GM18858 (cell line): ENCODE data around the gene SMC1B.

ENCODE experiments used
- ATAC-seq: cut with Tn5 transposase; IDR thresholded peaks from one replicate; pipeline ENCODE4 v1.9.1; 2021; ENCODE audit not compliant: unreplicated experiment

Gene SMC1B

DNA sequence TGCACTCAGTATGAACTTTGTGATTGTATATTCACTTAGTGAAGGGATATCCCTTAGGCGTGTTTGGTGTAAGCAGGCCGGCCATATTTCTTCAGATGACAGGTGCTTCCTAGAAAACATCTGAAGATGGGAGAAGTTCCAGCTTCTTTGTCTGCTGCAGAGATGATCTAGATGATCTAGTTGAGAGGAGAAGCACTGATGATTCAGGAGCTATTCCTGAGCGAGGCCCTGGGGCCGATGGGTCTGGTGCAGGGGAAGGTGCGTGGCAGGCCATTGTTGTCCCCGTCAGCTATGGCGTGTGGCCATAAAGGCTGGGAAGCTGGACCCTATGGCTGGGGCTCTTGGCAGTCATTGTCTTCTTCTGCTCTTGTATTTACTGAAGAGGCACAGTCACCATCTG, 89.7 kb downstream of the SMC1B start:
- ATAC-seq, result no peak

DNA sequence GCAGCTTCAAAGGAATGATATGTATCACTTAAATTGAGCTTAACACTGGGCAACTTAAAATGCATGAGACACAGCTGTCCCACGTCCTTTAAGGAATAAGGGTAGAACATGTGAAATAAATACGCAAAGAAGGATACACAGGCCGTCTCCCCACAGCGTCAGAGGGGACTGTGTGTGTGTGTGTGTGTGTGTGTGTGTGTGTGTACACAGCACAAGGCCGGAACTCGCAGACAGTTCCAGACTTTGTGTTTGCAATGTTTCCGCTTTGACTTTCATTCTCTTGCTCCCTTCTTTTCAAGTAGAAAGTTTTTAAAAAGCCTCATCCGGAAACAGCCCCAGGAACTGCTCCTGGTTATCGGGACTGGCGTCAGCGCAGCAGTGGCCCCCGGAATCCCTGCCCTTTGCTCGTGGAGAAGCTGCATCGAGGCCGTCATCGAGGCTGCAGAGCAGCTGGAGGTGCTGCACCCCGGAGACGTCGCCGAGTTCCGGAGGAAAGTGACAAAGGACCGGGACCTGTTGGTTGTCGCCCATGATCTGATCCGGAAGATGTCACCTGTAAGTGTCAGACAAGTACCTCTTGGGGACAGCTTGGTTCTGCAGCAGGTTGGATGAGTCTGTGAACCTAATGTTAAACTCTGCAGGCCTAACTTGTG, 90.4 kb downstream of the SMC1B start:
- no peak for ATAC-seq

DNA sequence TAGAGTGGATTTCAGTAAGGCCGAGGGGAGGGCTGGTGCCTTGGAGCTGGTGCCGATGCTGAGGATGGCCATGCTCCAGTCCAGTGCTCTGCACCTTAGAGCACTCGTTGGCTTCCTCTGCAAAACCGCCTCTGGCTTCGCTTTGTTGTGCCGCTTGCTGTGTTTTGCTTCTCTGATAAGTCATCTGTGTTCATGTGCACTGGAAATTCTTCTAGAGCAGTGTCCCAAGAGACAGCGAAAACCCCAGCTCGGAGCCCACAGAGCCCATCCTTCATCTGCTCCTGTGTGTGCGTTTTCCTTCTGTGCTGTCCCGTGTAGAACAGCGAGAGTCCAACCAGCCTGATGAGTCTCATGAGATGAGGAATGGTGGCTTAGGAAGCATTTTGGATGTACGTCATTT, 91.6 kb downstream of the SMC1B start:
- ATAC-seq, result no peak

DNA sequence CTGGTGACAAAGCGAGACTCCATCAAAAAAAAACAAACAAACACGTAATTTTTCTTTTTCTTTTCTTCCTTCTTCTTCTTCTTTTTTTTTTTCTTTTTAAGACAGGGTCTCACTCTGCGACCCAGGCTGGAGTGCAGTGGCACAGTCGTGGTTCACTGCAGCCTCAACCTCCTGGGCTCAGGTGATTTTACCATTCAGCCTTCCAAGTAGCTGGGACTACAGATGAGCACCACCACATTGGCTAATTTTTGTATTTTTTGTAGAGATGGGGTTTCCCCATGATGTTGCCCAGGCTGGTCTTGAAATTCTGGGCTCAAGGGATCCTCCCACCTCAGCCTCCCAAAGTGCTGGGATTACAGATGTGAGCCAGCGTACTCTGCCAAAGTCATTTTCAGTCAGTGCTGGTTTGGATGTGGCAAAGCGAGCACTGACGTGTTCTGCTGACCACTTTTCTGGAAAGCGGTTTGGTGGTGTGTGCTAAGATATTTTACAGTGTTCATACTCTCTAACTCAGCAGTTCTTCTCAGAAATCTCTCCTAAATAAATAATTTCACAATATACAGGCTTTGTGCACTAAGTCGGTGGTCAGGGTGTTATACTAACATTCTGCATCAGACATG, 92.9 kb downstream of the SMC1B start:
- ATAC-seq, result no peak

DNA sequence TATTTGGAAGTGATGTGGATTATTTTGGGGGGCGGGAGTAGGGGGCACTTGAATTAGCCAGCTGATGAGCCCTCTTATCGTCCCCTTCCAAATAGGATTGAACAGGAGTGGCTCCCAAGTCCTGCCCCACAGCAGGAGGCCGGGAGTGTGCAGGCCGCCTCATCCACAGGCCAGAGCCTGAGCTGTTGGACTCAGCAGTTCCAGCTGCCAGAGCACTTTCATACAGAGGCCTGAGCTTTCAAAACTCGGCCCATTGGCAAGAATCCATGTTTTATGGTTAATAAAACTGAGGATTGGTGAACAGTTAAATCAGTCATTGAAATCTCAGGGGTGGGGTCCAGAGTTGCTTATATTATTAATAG, 94.1 kb downstream of the SMC1B start:
- ATAC-seq, result no peak

DNA sequence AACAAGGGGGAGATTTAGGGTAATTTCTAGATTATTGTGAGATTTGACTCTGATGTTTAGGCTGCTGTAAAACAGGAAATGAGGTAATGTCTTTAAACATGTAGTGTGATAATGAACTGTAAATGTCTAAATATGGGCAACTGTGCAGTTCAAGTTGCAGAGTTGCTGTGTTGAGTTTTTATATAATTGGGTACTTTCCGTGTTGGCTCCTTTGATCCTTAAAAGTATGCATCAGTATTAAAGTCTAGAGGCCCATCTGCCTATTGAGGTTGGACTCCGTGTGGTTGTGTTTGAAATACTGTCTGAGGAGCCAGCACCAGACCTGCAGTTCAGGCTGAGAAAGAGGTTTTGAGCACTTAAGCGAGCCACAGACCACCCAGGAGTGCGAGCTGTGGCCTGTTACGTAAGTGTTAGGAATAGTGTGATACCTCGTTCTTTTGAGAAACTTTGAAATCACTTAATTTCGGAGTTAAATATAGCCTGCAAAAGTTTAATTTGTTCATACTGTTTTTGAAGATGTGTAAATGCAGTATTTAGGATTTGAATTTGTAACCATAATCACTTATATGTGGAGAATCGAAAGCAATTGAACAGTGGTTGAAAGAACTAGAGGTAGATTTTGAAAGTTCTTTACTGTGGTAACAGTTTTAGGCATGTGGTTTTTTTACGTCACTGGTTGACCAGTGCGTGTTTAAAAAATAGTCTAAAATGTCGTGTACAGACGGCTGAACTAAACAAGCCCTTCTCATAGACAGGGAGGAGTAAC, 94.7 kb downstream of the SMC1B start:
- peak; percentile 23 for ATAC-seq

DNA sequence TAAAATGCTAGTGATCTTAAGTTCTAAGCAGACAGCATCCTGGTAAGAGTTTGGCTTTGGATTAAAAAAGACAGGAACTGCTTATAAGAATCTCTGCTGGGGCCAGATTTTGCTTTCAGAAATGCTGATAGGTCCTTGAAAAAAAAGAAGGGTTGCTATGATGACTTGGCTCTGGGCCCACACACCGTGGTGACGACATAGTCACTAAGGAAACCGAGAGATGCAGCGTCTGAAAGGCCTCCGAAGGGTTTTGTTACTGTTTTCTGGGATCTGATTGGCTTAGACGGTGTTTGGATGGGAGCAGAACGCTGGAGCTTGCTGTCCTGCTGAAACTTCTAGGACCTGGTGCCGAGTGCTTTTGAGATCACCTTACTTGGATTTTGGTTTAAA, 95.2 kb downstream of the SMC1B start:
- ATAC-seq, result peak; percentile 48

DNA sequence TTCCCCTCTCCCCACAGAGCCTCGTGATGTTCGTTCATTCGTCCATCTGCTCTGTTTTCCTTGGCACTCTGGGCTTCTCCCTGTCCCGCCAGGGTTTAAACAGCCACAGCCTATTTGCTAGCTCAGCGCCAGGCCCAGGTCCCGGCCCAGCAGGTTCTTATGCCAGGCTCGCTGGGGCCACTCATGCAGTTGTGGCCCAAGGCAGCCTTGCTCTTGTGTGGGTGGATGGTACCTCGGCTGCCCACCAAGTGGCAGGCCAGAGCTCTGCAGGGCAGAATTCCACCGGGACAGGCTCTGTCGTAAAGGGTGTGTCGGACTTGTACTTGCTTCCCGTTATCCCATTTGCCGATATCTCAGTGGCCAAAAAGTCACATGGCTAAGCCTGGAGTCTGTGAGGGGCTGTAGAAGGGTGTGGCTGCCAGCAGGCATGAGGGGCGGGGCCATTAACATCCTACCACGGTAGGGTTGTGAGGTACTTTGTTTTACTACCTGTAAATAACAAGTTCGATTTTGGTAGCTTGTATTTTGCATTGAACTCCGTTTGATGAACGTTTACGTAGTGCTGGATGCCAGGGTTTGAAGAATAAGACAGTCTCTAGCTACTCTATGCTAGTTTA, 95.7 kb downstream of the SMC1B start:
- no peak for ATAC-seq

DNA sequence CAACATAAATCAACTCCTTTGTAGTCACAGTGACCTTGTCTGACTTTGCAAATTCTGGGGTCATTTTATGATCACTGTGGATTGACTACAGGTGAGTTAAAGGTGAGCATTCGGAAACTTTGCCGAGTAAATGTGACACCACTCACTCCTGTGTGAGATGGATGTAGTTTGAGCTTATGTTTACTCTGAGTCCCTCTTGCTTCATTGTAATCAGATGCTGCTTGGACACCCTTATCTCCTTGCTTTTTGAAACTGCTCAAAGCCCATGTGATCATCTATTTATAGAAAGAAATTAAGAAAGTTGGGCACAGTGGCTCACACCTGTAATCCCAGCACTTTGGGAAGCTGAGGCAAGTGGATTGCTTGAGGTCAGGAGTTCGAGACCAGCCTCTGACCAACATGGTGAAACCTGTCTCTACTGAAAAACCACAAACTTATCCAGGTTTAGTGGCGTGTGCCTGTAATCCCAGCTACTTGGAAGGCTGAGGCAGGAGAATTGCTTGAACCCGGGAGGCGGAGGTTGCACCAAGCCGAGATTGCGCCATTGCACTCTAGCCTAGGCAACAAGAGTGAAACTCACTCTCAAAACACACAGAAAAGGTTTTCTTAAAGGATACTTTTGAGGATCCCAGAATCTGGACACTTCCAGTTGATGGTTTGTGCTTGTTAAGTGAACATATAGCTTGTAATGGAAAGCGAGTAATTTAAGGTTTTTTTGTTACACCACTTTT, 96.4 kb downstream of the SMC1B start:
- no peak for ATAC-seq

DNA sequence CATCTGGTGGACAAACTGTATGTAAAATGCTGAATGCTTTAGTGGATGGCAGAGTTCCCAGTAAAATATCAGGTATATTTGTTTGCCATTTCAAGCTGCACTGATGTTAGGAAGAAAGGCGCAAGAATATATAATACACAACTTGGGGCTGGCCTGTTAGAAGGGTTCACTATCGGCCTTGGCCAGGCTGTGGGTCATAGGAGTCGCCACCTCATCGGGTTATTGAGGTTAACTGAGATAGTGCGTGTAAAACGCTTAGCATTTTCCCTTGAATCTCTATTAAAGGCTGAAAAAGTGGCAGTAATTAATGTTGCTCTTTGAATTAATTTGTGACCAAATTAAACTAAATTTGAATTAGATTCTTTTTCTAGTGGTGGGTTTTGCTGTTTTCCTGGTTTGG, 98.6 kb downstream of the SMC1B start:
- ATAC-seq, result no peak

DNA sequence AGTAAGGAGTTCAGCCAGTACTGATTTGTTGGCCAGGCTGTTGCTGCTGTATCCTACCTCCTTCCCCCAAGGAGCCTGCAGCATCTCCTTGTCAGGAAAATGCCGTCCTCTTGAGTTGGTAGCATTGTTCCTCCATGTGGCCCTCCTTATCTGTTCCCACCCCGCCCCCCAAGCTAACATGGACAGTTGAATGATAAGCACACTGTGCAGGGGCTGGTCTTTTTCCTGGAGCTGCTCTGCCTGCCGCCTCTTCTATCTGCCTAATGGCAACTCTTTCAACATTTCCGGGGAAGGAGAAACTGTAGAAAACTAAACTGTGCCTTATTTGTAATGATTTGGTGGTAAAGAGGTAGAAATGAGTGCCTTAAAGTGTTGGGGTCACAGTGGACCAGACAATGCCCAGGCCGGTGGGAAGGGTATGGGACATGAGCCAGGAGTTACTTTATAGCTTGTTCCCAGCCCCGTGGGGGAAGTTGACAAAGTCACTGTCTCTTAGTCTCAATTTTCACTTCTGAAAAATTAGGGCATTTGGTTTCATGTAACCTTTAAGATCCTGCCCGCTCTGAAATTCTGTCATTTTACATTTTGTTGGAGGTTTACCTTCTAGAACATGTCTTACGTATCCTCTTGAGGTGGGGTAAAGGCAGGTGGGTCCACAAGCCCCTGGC, 99.2 kb downstream of the SMC1B start:
- no peak for ATAC-seq

DNA sequence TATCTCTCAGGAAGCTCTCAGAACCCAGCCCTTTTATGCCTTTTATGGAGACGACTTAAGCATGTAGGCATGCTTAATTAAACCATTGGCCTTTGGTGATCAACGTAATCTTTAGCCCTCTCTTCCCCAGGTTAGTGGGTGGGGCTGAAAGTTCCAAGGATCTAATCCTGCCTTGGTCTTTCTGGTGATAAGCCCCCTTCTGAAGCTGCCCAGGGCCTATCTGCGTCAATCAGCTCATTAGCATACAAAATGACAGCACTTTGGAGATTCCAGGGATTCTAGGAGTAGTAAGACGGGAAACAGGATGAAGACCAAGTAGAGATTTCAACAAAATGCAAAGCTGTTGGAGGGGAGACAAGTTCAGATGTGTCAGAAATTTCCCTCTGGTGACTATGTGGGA, 100.5 kb downstream of the SMC1B start:
- ATAC-seq, result no peak

DNA sequence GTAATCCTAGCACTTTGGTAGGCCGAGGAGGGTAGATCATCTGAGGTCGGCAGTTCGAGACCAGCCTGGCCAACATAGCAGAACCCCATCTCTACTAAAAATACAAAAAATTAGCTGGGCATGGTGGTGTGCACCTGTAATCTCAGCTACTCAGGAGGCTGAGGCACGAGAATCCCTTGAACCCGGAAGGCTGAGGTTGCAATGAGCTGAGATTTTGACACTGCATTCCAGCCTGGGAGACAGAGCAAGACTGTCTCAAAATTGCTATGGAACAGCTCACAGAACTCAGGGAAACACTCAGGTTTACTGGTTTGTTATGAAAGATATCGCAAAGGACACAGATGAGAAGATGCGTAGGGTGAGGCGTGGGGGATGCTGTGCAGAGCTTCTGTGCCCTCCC, 101.0 kb downstream of the SMC1B start:
- no peak for ATAC-seq

DNA sequence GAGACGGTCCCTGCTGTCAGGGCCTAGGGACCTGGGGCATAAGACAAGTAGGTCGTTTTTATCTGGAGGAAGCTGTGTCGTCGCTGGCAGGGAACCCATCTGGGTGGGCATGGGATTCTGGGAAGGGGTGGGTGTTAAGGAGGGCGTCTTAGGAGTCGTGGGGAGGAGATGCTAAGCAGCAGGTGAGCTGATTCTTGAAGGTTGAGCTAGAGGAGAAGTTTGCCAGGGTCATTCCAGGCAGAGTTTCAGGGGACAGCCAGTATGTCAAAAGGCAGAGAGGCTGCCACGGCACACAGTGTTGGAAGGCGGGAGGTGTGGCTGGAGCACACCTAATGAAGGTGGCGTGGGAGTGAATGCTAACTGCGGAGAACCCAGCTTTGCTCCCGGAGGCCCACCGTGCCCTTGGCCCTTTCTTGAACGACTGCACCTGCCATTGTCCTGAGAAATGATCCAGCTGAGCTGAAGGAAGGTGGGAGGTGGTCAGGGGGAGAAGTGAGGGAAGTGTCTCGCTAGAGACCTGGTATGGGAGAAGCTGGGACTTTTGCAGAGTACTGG, 102.3 kb downstream of the SMC1B start:
- no peak for ATAC-seq

DNA sequence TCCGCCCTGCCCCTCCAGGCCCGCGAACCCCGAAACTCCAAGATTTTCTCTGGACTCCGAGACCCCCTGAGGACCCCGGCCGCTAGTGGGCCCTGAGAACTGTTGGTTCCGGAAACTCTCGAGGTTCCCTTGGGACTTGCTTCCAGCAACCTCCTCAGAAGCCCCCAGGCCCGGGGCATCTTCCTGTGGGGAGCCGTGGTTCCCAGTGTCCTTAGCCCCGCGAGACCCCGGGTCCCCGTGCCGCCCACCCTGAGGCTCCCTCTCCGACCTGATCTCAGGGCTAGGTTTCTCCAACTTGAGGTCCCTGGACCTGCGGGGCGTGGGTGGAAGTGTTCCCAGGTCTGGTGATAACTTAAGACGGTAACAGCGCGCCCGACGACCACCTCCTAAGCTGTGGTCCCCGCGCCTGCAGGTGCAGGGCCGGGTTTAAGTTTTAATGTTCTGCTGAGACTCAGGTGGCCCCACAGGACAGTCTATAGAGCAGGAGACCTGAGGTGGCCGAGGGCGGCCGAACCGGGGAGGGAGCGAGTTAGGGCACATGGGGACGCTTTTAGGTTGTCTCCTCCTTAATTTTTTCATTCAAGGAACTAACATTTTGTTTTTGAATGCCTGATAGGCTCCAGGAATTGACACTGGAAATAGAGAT, 102.9 kb downstream of the SMC1B start:
- no peak for ATAC-seq

DNA sequence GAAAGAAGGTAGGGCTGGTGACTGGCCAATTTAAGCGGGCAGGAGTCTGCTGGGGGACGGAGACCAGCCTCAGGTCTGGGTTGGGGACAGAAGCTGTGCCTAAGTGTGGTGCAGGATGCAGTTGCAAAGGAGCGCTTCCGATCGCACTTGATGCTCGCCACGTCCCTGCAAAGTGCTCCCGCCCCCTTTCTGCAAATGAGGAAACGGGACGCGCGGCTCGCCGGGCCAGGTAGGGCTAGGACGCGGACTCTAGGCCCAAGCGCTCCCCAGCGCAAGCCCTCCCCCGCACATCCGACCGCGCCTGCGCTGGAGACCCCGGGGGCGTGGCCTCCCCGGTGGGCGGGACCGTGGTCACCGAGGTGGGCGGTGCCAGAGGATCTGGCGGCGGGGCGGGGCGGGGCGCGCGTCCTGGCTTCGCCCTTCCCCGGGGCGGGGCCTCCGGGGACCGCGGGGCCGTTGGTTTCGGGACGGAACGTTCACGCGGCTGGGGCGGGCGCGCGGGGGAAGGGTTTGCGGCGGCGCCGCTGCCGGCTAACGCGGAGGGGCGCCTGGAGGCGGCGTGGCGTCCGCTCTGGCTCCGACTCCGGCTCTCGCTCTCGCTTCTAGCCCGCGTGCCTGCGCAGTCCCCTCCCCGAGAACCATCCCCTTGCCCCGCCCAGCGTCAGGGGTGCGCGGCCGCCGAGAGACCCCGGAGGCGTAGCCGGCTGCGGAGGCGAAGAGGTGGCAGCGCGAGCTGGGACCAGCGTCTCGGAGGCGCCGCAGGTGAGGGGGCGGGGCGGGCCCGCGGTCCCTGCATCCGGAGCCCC, 103.8 kb downstream of the SMC1B start, which contains the start of gene FAM118A:
Gene FAM118A (plus strand): TSS at position 513 of the 806 bp plus-strand sequence. CDS start 12,446 bp downstream, outside the sequence.
- peak; percentile 58 for ATAC-seq

DNA sequence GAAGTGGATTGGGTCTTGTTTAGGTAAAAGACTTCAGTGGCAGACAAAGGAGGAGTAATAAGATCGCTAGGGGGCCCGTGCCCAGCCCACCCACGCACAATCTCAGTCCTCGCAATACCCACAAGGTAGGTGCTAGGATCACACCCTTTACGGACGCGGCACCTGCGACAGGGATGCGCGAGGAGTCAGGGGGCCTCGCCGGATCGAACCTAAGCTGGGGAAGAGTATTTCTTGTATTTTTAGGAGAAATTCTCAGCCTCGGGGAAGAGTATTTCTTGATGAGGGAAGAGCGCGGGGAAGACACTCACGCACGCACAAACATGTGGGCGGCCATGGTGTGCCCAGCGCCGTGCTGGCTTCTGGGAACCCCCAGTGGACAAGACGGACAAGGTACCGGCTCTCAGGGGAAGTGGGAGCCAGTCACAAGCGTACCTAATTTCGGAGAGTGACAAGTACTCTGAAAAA, 104.4 kb downstream of the SMC1B start:
- no peak for ATAC-seq

DNA sequence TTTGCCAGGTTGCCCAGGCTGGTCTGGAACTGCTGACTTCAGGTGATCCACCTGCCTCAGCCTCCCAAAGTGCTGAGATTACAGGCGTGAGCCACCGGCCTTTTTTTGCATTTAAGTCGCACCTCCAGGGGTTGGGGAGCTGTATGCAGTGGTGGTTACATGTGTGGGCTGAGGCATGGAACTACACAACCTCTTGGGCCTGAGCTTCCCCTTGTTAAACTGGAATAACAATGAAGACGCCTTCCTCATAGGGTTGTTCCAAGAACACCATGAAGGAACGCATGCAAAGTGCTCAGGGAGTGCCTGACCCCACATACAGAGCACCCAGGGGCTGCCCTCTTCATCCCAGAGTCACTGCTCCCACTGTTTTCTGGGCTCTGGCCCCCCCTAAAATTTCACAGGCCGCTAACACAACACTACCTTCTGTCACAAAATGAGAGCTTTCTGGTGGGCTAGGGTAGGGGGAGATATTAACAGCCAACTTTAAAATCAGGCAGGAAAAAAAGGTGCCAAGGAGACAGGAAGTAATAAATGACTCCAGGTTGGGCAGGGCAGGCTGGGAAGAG, 104.9 kb downstream of the SMC1B start:
- no peak for ATAC-seq

DNA sequence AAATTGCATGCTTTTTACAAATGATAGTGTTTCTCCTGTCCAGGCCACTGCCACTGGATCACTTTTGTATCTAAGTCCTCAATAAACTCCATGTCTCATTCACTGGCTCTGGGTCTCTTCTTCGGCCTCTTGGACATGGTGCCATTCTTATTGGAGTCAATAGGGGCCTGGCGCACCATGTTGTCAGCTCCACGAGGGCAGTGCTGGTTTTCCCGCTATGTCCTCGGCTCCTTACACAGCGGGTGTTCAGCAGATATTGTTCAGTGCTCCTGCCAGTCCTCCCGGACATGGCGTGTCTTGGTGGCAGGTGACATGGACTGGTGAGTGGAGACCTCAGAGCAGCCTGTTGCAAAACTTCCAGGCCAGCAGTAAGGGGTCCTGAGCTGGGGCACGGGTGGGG, 107.3 kb downstream of the SMC1B start:
- no peak for ATAC-seq
